ENCODE results near the gene MGAT5B.

Gene MGAT5B

GRCh38 chr17:76902476-76902875 is 34.3 kb downstream of the MGAT5B start:
- no peak for TF ChIP-seq CTCF (IDR thresholded peaks at IDR 0.05)

DNA sequence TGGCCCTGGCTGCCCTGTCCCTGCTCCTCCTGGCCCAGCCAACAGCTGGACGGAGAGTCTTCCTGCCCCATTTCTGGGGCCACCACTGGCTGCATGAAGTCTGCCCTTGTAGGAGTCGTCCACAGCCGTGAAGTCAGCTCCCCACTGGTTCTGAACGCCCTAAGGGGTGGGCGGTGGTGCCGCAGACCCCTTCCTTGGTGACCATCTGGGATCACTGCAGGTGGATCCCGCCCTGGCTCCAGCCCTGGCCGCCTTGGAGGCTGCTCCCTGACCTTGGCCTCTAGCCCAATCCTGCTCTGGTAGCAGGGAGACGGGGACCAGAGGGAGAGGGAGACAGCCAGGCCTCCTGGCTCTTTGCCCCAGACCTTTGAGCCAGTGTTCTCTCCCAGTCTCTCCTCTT is 35.4 kb downstream of the MGAT5B start:
- no peak for TF ChIP-seq CTCF (IDR thresholded peaks at IDR 0.05)

DNA sequence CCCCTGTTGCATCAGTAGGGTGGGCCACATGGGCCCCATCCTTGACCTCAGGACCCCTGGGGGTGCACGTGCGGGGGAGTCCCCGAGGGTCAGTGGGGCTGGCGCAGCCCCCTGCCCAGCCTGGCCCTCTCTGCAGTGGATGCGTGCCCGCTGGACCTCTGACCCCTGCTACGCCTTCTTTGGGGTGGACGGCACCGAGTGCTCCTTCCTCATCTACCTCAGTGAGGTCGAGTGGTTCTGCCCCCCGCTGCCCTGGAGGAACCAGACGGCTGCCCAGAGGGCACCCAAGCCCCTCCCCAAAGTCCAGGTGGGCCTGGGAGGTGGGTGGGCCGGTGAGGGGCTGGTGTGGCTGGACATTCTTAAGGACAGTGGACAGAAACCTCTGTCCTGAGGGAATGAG is 35.9 kb downstream of the MGAT5B start:
- no peak for TF ChIP-seq CTCF (IDR thresholded peaks at IDR 0.05)

DNA sequence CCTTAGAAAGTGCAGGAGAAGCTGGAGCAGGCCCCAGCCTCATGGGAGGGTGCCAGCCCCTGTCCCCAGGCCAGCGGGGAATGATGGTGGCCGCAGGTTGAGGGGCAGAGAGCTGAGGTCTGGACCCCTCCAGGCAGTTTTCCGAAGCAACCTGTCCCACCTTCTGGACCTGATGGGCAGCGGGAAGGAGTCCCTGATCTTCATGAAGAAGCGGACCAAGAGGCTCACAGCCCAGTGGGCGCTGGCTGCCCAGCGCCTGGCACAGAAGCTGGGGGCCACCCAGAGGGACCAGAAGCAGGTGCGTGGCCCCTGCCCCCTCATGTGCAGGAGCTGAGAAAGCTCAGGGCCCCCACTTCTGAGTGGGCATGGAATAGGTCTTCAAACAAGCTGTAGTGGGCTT is 36.8 kb downstream of the MGAT5B start:
- TF ChIP-seq CTCF (IDR thresholded peaks at IDR 0.05) = no peak

DNA sequence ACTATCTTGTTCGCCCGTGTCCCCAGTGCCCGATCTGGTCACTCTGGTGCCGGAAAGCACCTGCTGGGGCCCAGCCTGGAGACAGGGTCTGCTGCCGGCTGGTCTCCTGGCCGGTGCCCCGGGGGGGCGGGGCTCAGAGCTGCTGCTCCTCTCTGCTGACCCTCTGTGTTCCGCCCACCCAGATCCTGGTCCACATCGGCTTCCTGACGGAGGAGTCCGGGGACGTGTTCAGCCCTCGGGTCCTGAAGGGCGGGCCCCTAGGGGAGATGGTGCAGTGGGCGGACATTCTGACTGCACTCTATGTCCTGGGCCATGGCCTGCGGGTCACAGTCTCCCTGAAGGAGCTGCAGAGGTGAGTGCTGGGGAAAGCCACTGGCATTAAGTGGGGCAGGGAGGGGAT is 37.6 kb downstream of the MGAT5B start:
- no peak for TF ChIP-seq CTCF (IDR thresholded peaks at IDR 0.05)

DNA sequence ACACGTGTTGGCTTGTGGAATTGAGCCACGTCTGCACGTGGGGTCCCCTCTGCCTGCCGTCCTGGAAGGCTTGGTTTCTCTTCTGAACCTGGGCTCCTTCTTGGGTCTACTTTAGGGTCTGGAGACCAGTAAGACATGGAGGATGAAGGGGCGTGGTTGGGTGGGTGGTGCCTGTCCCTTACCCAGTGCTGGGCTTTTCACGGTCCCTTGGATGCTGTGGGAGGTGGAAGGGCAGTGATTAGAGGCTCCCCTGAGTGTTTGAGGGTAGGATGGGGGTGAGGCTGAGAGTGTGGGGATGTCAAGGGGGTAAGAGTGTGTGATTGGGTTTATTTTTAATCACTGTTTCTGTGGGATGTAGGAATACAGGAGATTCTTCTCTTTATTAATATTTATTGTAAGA is 38.3 kb downstream of the MGAT5B start:
- TF ChIP-seq CTCF (IDR thresholded peaks at IDR 0.05) = no peak

DNA sequence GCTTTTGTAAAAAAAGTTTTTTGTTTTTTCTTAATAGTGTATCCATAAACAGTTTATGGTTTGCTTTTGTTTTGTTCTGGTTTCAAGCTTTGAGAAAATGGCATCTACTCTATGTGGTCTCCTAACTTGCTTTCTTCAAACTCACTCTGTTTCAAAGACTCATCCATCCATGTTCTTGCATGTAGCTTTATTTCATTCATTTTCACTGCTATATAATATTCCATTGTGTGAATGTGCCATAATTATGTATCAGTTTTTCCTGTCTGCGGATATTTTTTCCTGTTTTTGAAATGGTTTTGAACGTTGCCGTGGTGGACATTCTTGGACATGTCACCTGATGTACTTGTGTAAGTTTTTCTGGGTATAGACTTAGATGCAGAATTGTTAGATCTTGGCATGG is 39.1 kb downstream of the MGAT5B start:
- no peak for TF ChIP-seq CTCF (IDR thresholded peaks at IDR 0.05)

DNA sequence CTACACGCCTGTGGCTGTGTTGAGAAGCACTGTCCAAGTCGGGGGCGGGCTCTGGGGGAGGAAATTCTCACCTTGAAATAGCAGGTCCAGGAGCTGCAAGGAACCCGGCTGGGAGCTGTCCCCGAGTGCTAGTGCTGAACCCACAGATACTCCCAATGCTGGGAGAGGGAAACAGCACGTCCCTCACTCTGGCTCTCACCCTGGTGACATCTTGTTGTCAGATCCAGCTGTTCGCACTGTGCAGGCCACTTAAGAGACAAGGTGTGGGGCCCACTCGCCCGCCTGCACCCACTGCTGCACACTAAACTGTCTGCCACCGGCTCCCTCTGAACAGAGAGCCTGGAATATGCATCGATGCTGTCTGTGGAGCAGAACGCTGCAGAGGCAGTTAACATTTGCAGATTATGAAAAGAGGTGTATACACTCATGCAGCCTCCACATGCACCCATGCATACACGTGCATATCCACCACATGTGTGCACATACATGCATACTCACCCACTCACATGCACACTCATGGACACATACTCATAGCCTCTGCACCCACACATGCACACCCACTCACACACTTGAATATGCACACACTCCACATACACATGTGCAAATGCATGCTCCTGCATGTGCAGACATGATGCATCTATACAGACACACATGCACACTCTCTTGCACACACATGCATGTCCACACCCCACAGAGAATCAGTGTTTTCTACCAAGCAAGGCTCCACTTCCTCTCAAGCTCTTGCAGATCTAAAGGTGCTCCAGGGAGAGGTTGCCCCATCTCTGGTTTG is 42.0 kb downstream of the MGAT5B start:
- no peak for TF ChIP-seq CTCF (IDR thresholded peaks at IDR 0.05)

Data from LNCAP (cell line).